ENCODE results near the gene KRTAP10-1. TPM values are rescaled to one million over a fixed set of nuclear protein-coding genes. Genes with fewer than 3 reads are reported as not detected.

KRTAP10-1 gene
- total and polyA plus RNA-seq, 2 of the 13 experiments (the other 11 are each of a cell fraction or from before 2014, with no cell fraction given), result not detected

GRCh38 chr21:44505673-44506278, 34.2 kb downstream of the KRTAP10-1 start (continued):
- TF ChIP-seq, protein P1, sequence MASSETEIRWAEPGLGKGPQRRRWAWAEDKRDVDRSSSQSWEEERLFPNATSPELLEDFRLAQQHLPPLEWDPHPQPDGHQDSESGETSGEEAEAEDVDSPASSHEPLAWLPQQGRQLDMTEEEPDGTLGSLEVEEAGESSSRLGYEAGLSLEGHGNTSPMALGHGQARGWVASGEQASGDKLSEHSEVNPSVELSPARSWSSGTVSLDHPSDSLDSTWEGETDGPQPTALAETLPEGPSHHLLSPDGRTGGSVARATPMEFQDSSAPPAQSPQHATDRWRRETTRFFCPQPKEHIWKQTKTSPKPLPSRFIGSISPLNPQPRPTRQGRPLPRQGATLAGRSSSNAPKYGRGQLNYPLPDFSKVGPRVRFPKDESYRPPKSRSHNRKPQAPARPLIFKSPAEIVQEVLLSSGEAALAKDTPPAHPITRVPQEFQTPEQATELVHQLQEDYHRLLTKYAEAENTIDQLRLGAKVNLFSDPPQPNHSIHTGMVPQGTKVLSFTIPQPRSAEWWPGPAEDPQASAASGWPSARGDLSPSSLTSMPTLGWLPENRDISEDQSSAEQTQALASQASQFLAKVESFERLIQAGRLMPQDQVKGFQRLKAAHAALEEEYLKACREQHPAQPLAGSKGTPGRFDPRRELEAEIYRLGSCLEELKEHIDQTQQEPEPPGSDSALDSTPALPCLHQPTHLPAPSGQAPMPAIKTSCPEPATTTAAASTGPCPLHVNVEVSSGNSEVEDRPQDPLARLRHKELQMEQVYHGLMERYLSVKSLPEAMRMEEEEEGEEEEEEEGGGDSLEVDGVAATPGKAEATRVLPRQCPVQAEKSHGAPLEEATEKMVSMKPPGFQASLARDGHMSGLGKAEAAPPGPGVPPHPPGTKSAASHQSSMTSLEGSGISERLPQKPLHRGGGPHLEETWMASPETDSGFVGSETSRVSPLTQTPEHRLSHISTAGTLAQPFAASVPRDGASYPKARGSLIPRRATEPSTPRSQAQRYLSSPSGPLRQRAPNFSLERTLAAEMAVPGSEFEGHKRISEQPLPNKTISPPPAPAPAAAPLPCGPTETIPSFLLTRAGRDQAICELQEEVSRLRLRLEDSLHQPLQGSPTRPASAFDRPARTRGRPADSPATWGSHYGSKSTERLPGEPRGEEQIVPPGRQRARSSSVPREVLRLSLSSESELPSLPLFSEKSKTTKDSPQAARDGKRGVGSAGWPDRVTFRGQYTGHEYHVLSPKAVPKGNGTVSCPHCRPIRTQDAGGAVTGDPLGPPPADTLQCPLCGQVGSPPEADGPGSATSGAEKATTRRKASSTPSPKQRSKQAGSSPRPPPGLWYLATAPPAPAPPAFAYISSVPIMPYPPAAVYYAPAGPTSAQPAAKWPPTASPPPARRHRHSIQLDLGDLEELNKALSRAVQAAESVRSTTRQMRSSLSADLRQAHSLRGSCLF (CRISPR knock-in tag; IDR thresholded peaks at IDR 0.05; ENCODE audit: borderline replicate concordance), result no peak; the same call in 1 of the 2 replicates

DNA sequence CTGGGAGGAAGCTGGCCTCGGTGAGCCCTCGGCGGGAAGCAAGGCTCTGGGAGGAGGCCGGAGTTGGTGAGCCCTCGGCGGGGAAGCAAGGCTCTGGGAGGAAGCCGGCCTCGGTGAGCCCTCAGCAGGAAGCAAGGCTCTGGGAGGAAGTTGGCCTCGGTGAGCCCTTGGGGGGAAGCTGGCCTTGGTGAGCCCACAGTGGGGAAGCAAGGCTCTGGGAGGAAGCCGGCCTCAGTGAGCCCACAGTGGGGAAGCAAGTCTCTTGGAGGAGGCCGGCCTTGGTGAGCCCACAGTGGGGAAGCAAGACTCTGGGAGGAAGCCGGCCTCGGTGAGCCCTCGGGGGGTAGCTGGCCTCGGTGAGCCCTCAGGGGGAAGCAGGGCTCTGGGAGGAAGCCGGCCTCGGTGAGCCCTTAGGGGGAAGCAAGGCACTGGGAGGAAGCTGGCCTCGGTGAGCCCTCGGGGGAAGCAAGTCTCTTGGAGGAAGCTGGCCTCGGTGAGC, 36.0 kb downstream of the KRTAP10-1 start:
- ATAC-seq, result no peak
- H3K27me3 ChIP-seq (ENCODE audit: control insufficient read depth in 1 of 2, insufficient read depth in 2 of 2, low read length in 2 of 2), result no peaks in the 10 kb centered on the region; a peak in 1 of 5 replicates
- ChIA-PET CTCF (ENCODE audit: low intra/inter-chr PET ratio, low total read pairs) (no interaction called here), POLR2A (interaction anchor here (3.0 kb wide), 1 partner anchor 20 kb away, joined by 38 read pairs; no protein-coding TSS in a partner anchor)
- intact Hi-C loops (cut with micrococcal nuclease; ENCODE audit: unreplicated experiment) (no loop called here), in situ Hi-C loops (cut with HindIII; ENCODE audit: extremely low pct_ligation_motif_present, low pct_unique_long_range_greater_than_20kb) (no loop called here)
- BruUV-seq (replicated peaks), result no TSS peak
- H3K36me3 ChIP-seq (replicated peaks in 1 of 2; ENCODE audit: control insufficient read depth in 1 of 2, insufficient read depth in 2 of 2, low read length in 2 of 2), result peaks cover 4 to 6% of the 10 kb centered on the region in 2 experiments; a peak in 3 of 5 replicates
- H4K20me1 ChIP-seq (ENCODE audit: insufficient read depth, low read length), result no peaks in the 10 kb centered on the region
- no peak for FAIRE-seq
- no peak overlapping the region for H2AFZ ChIP-seq (ENCODE audit: low read length)
- 98% methylated on average over 18 of the region's 20 CpGs for WGBS (ENCODE audit: low lambda C conversion rate)
- no peak for DNase-seq (ENCODE audit: low spot score)
- no peaks in the 10 kb centered on the region for H3K9me3 ChIP-seq (ENCODE audit: low read length)
- H3K79me2 ChIP-seq (ENCODE audit: insufficient read depth, low read length), result peaks cover 25% of the 10 kb centered on the region
- H3K4me3 ChIP-seq (replicated peaks in 1 of 3; ENCODE audit: insufficient read depth in 1 of 3, low read depth in 2 of 3, low read length in 3 of 3), result no peak overlapping the region
- no peak overlapping the region for H3K27ac ChIP-seq (ENCODE audit: extremely low read length, insufficient read depth, low read length)
- peaks cover 39% of the 10 kb centered on the region for H3K4me1 ChIP-seq (ENCODE audit: insufficient read depth, low read length)
- H3K9ac ChIP-seq (ENCODE audit: insufficient read depth, low read depth, low read length), result no peak overlapping the region
- no peak overlapping the region for H3K4me2 ChIP-seq (ENCODE audit: low read depth, low read length)
- no peak for TF ChIP-seq ZNF672 (CRISPR knock-in tag; IDR thresholded peaks at IDR 0.05)
- no peak for TF ChIP-seq ZNF7 (CRISPR knock-in tag; IDR thresholded peaks at IDR 0.05)
- TF ChIP-seq FOSL1 (CRISPR knock-in tag; IDR thresholded peaks at IDR 0.05; ENCODE audit: borderline replicate concordance), result no peak
- TF ChIP-seq, protein P2, sequence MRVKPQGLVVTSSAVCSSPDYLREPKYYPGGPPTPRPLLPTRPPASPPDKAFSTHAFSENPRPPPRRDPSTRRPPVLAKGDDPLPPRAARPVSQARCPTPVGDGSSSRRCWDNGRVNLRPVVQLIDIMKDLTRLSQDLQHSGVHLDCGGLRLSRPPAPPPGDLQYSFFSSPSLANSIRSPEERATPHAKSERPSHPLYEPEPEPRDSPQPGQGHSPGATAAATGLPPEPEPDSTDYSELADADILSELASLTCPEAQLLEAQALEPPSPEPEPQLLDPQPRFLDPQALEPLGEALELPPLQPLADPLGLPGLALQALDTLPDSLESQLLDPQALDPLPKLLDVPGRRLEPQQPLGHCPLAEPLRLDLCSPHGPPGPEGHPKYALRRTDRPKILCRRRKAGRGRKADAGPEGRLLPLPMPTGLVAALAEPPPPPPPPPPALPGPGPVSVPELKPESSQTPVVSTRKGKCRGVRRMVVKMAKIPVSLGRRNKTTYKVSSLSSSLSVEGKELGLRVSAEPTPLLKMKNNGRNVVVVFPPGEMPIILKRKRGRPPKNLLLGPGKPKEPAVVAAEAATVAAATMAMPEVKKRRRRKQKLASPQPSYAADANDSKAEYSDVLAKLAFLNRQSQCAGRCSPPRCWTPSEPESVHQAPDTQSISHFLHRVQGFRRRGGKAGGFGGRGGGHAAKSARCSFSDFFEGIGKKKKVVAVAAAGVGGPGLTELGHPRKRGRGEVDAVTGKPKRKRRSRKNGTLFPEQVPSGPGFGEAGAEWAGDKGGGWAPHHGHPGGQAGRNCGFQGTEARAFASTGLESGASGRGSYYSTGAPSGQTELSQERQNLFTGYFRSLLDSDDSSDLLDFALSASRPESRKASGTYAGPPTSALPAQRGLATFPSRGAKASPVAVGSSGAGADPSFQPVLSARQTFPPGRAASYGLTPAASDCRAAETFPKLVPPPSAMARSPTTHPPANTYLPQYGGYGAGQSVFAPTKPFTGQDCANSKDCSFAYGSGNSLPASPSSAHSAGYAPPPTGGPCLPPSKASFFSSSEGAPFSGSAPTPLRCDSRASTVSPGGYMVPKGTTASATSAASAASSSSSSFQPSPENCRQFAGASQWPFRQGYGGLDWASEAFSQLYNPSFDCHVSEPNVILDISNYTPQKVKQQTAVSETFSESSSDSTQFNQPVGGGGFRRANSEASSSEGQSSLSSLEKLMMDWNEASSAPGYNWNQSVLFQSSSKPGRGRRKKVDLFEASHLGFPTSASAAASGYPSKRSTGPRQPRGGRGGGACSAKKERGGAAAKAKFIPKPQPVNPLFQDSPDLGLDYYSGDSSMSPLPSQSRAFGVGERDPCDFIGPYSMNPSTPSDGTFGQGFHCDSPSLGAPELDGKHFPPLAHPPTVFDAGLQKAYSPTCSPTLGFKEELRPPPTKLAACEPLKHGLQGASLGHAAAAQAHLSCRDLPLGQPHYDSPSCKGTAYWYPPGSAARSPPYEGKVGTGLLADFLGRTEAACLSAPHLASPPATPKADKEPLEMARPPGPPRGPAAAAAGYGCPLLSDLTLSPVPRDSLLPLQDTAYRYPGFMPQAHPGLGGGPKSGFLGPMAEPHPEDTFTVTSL (CRISPR knock-in tag; IDR thresholded peaks at IDR 0.05; ENCODE audit: borderline replicate concordance), result no peak
- no peak for TF ChIP-seq PATZ1 (CRISPR knock-in tag; IDR thresholded peaks at IDR 0.05)
- no peak for TF ChIP-seq ZNF264 (CRISPR knock-in tag; IDR thresholded peaks at IDR 0.05)
- no peak for TF ChIP-seq ZNF713 (CRISPR knock-in tag; IDR thresholded peaks at IDR 0.05)
- TF ChIP-seq YEATS2 (CRISPR knock-in tag; IDR thresholded peaks at IDR 0.05; ENCODE audit: borderline replicate concordance), result no peak

All from HepG2 (cell line).